ENCODE measurements around the gene EHBP1. TPM values are rescaled to one million over a fixed set of nuclear protein-coding genes. Genes with fewer than 3 reads are reported as not detected.

EHBP1 gene
- total RNA-seq, 3 donors from 2014 or later (not counting 1 experiment from before 2014, with no cell fraction given), result 22.4 to 33.4 (median 28.3) TPM

DNA sequence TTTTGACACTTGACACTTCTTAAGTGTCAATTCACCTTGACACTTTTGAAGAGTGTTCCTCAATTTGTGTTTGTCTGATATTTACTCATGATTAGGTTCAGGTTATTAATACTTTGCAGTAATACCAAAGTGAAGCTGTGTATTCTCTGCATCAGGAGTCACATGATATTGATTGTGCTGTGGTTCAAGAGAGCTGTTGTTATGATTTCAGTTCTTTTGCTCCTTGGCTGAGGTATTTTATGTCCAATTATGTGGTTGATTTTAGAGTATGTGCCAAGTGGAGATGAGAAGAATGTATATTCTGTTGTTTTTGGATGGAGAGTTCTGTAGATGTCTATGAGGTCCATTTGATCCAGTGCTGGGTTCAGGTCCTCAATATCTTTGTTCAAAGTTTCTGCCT, 17.2 kb downstream of the EHBP1 start:
- no peaks in the 10 kb centered on the region for H3K36me3 ChIP-seq (ENCODE audit: control insufficient read depth, insufficient read depth, low read length)
- no peaks in the 10 kb centered on the region for H3K27me3 Mint-ChIP-seq (ENCODE audit: low read depth in 2 of 2)
- no peak overlapping the region for H3K27ac ChIP-seq (ENCODE audit: low read length)
- H3K36me3 Mint-ChIP-seq, result peaks cover 16% of the 10 kb centered on the region
- ATAC-seq (no peak), DNase-seq (no peak)
- intact Hi-C loops (cut with micrococcal nuclease), result no loop called here
- no peak overlapping the region for H3K4me3 ChIP-seq (ENCODE audit: low read length)
- no peaks in the 10 kb centered on the region for H3K9me3 ChIP-seq (ENCODE audit: control insufficient read depth, insufficient read depth, low read length)
- H3K4me1 Mint-ChIP-seq, result peaks cover 19 to 43% of the 10 kb centered on the region in 2 donors
- H3K27ac Mint-ChIP-seq, result no peak overlapping the region
- TF ChIP-seq, protein P1, sequence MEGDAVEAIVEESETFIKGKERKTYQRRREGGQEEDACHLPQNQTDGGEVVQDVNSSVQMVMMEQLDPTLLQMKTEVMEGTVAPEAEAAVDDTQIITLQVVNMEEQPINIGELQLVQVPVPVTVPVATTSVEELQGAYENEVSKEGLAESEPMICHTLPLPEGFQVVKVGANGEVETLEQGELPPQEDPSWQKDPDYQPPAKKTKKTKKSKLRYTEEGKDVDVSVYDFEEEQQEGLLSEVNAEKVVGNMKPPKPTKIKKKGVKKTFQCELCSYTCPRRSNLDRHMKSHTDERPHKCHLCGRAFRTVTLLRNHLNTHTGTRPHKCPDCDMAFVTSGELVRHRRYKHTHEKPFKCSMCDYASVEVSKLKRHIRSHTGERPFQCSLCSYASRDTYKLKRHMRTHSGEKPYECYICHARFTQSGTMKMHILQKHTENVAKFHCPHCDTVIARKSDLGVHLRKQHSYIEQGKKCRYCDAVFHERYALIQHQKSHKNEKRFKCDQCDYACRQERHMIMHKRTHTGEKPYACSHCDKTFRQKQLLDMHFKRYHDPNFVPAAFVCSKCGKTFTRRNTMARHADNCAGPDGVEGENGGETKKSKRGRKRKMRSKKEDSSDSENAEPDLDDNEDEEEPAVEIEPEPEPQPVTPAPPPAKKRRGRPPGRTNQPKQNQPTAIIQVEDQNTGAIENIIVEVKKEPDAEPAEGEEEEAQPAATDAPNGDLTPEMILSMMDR (IDR thresholded peaks at IDR 0.05), result no peak
- no peak overlapping the region for H3K4me3 Mint-ChIP-seq
- no peaks in the 10 kb centered on the region for H3K4me1 ChIP-seq (ENCODE audit: control insufficient read depth, insufficient read depth, low read length)
- no peaks in the 10 kb centered on the region for H3K27me3 ChIP-seq (ENCODE audit: control insufficient read depth, insufficient read depth, low read length)
- H3K9me3 Mint-ChIP-seq, result peaks cover 0 to 8% of the 10 kb centered on the region in 2 donors

DNA sequence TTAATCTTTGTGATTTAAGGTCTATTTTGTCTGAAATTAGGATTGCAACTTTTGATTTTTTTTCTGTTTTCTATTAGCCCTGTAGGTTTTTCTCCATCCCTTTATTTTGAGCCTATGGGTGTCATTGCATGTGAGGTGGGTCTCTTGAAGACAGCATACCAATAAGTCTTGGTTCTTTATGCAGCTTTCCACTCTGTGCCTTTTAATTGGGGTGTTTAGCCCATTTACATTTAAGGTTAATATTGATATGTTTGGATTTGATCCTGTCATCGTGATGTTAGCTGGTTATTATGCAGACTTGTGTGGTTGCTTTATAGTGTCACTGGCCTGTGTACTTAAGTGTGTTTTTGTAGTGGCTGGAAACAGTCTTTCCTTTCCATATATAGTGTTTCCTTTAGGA, 17.7 kb downstream of the EHBP1 start:
- Histone ChIP-seq H3K4me1 (ENCODE audit: control insufficient read depth, insufficient read depth, low read length) (no peaks in the 10 kb centered on the region), H3K27ac (ENCODE audit: low read length) (no peak overlapping the region), H3K9me3 (ENCODE audit: control insufficient read depth, insufficient read depth, low read length) (no peaks in the 10 kb centered on the region), H3K27me3 (ENCODE audit: control insufficient read depth, insufficient read depth, low read length) (no peaks in the 10 kb centered on the region), H3K4me3 (ENCODE audit: low read length) (no peak overlapping the region), H3K36me3 (ENCODE audit: control insufficient read depth, insufficient read depth, low read length) (no peaks in the 10 kb centered on the region)
- Mint-ChIP-seq H3K4me1 (peaks cover 21 to 46% of the 10 kb centered on the region in 2 donors), H3K9me3 (peaks cover 0 to 8% of the 10 kb centered on the region in 2 donors), H3K27me3 (ENCODE audit: low read depth in 2 of 2) (no peaks in the 10 kb centered on the region), H3K27ac (no peak overlapping the region), H3K36me3 (peaks cover 16% of the 10 kb centered on the region), H3K4me3 (no peak overlapping the region)
- DNase-seq (no peak), ATAC-seq (no peak)
- 93% methylated on average over 1 of the region's 1 CpG for WGBS (ENCODE audit: insufficient coverage)
- intact Hi-C loops (cut with micrococcal nuclease), result no loop called here
- TF ChIP-seq, protein P1 (IDR thresholded peaks at IDR 0.05), result no peak

DNA sequence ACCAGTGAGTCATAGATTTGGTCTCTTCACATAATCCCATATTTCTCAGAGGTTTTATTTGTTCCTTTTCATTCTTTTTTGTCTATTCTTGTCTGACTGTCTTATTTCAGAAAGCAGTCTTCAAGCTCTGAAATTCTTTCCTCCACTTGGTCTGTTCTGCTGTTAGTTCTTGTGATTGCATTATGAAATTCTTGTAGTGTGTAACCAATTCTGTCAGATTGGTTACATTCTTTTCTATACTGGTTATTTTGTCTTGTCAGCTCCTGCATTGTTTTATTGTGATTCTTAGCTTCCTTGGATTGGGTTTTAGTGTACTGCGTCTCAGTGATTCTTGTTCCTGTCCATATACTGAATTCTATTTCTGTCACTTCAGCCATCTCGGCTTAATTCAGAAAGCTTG, 18.6 kb downstream of the EHBP1 start:
- Histone ChIP-seq H3K27me3 (ENCODE audit: control insufficient read depth, insufficient read depth, low read length) (no peaks in the 10 kb centered on the region), H3K36me3 (ENCODE audit: control insufficient read depth, insufficient read depth, low read length) (no peaks in the 10 kb centered on the region), H3K4me3 (ENCODE audit: low read length) (no peak overlapping the region), H3K9me3 (ENCODE audit: control insufficient read depth, insufficient read depth, low read length) (no peaks in the 10 kb centered on the region), H3K4me1 (ENCODE audit: control insufficient read depth, insufficient read depth, low read length) (no peaks in the 10 kb centered on the region), H3K27ac (ENCODE audit: low read length) (no peak overlapping the region)
- Mint-ChIP-seq H3K27ac (no peak overlapping the region), H3K27me3 (ENCODE audit: low read depth in 2 of 2) (no peaks in the 10 kb centered on the region), H3K9me3 (peaks cover 0 to 8% of the 10 kb centered on the region in 2 donors), H3K4me1 (peaks cover 21 to 46% of the 10 kb centered on the region in 2 donors), H3K4me3 (no peak overlapping the region), H3K36me3 (peaks cover 16% of the 10 kb centered on the region)
- intact Hi-C loops (cut with micrococcal nuclease), result no loop called here
- TF ChIP-seq, protein P1 (IDR thresholded peaks at IDR 0.05), result no peak
- no peak for ATAC-seq
- DNase-seq, result no peak
- 100% methylated on average over 1 of the region's 2 CpGs for WGBS (ENCODE audit: insufficient coverage)
